GM21447 (cell line): ENCODE measurements around the gene MFAP4.

ENCODE experiments used
- ATAC-seq: cut with Tn5 transposase; IDR thresholded peaks from one replicate; pipeline ENCODE4 v1.9.1; 2021; ENCODE audit not compliant: unreplicated experiment

MFAP4 gene, protein sequence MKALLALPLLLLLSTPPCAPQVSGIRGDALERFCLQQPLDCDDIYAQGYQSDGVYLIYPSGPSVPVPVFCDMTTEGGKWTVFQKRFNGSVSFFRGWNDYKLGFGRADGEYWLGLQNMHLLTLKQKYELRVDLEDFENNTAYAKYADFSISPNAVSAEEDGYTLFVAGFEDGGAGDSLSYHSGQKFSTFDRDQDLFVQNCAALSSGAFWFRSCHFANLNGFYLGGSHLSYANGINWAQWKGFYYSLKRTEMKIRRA

DNA sequence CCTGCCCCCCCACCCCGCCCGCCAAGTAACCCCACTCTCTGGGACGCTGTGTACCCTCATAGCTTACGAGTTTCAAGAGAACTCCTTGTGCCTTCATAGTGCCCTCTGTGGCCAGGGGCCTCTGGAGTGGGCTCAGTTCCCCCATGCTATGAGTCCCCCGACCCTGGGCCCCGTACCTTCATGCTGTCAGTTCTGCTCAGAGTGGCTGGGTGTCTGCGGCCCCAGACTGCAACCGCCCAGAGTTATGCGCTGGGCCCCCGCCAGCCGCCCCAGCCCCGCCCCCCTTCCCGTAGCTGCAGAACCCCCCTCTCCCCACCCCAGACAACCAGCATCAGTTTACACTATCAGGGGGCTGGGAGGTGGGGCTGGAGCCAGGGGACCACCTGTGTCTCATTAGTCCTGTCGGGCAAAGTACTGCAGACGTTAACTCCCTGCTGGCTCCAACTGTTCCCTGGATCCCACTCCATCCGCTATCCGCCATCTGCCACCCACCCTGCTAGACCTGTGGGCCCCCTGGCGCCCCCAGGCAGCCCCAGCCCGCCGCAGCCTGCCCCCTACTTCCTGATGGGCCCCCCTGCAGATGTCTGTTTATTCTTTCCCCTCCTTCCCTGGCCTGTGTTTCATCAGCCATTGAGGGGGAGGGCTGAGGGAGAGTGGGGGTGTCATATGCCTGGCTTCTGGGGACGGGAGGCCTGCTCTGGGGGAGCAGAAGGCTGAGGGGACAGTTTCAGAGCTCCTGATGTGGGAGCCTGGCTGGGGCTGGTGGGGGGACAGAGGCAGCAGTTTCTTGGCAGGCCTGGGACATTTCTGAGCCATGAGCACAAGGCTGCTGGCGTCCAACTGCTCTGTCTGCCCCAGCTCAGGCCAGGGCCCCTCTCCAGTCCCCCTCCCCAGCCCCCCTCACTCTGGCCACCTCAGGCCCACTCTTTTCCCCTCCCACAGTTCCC is at the start of gene MFAP4:
MFAP4 (minus strand) TSS at position 217 of the 947 bp plus-strand sequence; CDS start at position 182, 35 bp downstream.
- ATAC-seq: no peak

DNA sequence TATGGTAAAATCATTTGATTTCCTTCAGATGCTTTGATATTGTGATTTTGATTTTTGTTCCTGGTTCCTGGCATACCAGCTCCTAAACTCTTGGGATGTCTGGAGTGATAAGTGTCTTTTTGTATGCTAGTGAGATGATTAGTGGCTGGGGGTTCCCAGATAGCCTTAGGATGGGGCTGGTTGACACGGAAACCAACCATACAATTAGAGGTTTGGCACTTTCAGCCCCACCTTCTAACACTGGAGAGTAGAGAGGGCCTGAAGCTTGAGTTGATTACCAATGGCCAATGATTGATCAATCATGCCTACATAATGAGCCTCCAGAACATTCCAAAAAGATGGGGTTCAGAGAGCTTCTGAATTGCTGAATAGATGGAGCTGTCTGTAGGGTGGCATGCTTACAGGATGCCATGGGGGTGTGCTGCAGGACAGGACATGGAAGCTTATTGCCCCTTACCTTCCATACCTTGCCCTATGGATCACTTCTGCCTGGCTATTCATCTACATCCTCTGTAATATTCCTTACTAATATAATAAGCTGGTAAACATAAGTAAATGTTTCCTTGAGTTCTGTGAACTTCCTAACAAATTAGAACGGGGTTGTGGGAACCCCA is 46.8 kb upstream of the MFAP4 start:
- no peak for ATAC-seq

DNA sequence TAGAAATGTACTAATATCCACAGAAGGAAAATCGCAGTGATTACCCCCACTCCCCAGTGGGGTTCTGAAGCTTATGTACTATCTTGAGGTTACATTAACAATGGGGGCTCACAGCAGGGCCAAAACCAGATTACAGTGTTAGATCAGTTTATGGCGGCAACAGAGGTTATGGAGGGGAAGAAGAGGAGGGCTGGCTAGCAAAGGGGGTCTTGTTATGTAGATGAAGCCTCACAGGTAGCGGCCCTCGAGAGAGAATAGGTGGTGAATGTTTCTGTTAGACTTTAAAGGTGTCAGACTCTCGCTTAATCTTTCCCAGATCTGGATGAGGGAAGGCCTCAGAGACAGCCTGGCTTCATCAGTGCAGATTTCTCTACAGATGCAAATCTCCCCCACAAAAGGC is 46.3 kb upstream of the MFAP4 start:
- no peak for ATAC-seq

DNA sequence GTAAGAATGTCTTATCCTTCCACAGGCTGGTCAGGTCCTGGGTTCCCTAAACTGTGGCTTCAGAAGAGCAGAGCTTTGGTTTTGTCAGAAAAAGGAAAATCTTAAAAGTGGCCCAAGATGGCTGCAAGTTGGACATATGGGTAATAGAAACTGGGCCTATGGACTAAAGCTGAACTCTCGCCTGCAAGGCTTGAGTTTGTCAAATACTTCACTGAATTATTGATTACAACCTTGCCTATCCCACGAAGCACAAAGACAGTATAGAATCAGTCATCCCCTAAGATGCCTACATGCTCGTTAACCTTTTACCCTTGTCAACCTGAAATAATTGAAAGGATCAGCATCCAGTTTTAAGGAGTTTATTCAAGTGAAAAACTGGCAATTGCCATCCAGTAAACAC is 44.7 kb upstream of the MFAP4 start:
- no peak for ATAC-seq

DNA sequence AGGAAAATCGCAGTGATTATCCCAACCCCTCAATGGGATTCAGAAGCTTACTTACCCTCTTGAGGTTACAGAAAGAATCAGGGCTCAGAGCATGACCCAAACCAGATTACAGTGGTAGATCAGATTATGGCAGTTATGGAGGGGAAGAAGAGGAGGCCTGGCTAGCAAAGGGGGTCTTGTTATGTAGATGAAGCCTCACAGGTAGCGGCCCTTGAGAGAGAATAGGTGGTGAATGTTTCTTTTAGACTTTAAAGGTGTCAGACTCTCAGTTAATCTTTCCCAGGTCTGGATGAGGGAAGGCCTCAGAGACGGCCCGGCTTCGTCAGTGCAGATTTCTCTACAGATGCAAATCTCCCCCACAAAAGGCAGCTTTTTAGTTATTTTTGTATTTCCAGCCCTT is 39.6 kb upstream of the MFAP4 start:
- no peak for ATAC-seq

DNA sequence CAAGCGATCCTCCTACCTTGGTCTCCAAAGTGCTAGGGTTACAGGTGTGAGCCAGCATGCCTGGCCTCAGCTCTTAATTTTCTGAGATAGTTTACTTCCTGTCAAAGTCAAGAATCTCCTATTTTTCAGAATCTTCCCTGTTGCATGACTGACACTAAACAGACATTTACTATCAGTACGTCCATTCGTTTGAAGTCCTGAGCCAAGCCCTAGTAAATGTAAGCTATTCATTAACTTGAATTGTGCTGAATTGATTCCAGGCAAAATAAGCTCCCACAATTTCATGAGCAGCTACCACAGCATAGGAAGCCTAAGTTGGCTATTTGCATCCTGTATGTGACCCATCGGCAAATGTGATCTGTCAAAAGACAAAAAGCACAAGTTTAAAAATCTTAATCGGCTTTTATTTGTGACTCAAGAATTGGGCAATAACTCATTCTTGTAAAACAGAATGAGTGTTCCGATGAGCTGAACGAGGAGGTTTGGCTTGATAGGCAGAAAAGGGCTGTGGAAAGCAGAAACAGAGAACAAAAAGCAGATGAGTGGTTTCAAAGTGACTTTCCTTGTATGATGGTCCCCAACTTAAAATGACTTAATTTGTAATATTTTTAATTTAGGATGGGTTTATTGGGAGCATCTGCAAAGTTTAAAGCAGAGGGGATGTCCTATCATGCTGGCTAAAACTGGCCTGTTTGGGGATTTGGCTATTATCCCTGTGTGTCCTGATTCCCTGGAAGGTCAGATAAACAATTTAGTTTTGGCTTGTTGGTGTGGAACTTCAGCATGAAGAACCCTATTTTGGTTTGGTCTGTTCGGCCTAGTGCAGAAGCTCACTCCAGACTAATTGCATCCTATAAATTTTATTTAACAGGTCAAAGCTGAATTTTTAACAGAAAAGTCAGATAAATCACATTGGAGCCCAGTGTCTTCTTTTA is 38.2 kb upstream of the MFAP4 start:
- no peak for ATAC-seq

DNA sequence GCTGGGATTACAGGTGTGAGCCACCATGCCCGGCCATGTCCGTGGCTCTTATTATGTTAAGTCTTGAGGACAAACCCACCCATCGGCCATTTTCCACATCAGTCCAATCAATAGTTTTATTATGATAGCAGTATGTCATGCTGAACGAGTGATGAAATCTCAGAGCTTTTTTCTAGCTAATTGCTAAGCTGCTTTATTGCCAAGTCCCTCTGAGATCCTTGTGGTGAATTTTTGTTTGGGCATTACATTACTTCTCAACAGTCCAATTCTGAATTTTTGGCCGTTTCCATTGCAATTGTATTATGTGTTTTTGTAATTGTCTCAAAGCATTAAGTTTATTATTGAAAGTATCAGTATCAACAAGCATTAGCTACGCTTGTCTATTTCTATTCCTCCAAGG is 34.9 kb upstream of the MFAP4 start:
- ATAC-seq: no peak

DNA sequence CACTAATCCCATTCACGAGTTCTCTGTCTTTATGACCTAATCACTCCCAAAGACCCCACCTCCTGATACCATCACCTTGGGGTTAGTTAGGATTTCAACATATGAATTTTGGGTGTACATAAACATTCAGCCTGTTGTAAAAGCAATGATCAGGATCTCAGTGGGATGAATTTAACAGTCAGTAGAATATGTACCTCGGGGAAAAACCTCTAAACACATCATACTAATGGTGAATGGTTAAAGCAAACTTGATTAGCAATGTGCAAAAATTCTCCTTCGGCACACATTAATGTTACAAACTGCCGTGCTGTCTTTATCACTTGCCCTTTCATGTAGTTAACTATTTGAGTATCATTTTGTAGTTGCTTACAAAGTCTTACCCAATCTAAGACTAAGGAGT is 34.2 kb upstream of the MFAP4 start:
- no peak for ATAC-seq

DNA sequence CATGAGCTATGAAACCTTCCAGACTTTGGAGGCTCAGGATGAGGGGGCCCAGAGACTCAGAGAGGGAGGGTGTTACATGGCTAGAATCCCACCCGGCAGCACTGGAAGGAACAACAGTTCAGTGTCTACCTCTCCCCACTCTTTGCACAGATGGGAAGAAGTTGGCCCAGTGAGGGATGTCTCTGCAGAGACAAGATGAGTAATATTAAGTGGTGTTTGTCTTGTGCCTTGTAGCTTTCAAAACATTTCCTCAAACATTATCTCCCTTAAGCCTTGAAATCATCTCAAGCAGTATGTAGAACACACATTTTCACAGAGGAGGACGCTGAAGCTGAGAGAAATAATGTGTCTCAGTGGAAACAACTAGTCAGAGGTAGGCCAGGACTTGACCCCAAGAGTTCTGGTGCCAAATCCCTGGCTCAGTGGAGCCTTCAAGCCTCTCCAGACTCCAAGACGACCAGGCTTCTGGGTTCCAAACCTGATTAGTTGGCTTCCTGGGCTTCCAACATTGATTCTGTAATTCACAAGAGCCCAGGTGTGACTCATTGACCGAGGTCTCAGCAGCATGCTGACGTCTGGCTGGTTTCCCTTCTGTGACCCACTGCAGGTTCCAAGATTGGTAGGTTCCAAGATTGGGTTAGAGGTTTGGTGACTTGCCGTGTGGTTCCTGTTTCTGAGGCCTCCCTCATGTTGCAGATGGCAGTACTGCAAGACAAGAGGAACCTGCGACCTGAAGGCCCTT is 31.4 kb upstream of the MFAP4 start:
- ATAC-seq: no peak

DNA sequence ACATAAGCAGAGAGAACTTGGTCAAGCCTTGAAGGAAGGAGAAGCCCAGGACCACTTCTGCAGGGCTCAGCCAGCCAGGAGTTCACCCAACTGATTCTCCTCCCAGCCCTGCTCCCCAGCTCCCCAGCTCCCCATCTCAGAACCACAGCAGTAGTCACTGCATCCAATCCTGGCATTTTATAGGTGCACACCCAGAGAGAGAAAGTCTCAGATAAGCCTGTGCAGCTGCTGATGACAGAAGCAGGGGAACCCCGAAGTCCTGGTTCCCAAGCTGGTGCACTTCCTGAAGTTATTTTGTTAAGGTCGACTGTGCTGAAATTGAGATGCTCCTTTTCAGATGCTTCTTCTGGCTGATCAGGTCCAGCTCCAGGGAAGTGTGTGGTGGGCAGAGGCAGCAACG is 30.6 kb upstream of the MFAP4 start:
- ATAC-seq: no peak

DNA sequence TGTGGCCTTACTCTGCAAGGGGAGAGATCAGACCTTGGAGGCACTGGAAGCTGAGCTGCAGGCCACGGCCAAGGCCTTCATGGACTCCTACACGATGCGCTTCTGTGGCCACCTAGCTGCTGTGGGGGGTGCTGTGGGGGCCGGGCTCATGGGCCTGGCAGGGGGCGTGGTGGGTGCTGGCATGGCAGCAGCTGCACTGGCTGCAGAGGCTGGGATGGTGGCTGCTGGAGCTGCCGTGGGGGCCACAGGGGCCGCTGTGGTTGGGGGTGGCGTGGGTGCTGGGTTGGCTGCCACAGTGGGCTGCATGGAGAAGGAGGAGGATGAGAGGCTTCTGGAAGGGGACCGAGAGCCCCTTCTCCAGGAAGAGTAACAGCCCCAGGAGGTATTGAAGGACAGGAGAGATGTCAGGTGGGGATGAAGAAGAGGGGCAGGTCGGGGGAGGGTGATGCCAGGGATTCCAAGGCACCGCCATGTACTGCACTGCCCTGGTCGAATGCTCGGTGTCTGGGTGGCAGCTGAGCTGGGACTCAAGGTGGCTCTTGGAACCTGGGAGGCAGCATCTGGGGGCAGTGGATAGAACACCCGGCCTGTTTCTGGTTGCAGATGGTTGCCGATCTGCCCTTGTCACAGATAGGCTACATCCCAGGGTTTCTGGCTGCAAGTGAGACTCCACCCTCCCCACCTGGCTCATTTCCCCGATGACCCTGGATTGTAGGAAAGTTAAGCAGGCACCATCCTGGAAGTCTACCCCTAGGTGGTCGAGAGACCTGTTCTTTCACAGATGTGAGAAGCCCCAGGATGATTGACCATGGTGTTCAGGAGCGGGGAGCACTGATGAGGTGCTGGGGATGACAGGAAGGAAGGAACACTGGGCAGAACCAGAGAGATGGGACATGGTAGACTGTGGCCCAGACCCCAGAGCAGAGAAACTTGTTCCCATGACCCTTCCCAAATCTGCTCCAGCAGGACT is 29.1 kb upstream of the MFAP4 start:
- ATAC-seq: no peak

DNA sequence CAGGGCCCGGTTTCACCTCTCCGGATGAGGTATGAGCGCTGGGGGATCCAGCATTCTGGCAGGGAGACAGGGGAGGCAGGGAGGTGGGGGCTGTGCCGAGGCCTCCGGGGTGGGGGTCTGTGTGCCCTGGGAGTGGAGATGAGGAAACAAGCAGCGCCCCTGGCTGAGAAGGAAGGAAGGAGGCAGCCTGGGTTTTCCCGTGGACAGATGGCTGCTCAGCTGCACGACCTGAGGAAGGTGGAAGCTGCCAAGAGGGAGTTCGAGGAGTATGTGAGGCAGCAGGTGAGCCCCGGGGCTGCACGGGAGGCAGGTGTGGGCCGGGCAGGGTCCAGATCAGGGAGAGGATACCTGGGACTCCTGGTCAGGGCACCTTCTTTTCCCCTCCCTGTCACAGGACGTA is 28.3 kb upstream of the MFAP4 start:
- no peak for ATAC-seq

DNA sequence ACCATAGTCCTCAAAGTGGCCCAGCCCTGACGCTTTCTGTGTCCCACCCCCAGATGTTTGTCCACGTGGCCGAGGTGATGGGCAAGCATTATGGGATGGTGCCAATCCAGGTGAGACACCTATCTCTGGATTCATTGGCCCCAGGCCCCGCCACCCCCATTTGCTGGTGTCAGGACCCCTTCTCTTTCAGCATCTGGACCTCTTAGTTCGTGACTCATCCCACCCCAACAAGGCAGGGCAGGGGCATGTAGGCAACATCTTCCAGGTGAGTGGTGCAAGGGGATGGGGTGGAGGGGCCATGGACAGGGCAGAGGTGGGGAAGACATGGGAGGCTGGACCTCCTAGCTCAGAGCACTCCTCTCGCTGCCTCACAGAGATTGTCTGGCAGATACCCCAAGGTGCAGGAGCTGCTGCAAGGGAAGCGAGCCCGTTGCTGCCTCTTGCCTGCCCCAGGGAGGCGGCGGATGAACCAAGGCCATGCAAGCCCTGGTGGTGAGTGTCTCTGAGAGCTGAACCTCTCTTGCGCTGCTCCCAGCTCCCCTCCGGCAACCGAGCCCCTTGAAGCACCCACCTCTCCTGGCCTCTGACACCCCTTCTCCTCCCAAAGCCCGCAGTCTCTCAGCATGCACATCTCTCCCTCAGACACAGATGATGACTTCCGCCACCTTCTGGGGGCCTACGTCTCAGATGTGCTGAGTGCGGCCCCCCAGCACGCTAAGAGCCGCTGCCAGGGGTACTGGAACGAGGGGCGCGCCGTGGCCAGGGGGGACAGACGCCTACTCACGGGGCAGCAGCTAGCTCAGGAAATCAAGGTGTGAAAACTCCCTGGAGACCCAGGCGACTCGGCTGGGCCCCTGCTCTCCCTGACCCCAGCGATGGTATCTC is 27.6 kb upstream of the MFAP4 start:
- no peak for ATAC-seq

DNA sequence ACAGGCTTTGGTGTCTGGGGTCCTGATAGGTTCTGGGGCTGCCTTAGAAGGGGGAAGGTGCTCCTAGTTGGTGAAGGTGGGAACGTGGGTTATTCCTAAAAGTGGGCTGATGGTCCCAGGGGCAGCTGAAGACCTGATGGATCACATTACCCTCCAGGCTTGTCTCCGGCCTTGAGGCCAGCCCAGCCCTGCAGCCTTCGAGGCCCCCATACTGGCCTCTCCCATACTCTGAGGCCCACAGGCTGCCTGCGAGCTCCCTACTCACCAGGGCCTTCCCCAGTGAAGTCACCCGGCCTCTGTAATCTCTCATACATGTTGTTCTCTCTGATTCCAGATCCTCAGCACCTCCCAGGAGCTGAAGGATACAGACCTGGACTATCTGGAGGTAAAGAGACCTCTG is 26.8 kb upstream of the MFAP4 start:
- ATAC-seq: no peak

DNA sequence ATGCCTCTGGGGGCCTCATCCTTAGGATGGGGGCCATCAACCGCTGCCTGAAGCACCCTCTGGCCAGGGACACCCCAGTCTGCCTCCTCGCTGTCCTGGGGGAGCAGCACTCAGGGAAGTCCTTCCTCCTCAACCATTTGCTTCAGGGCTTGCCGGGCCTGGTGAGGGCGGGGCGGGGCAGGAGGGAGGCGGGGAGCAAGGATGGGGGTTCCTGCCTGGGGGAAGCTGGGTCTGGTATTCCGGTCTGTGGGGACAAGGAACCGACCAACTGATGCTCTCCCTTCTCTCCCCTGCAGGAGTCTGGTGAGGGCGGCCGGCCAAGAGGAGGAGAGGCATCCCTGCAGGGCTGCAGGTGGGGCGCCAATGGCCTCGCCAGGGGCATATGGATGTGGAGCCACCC is 26.0 kb upstream of the MFAP4 start:
- ATAC-seq: no peak

DNA sequence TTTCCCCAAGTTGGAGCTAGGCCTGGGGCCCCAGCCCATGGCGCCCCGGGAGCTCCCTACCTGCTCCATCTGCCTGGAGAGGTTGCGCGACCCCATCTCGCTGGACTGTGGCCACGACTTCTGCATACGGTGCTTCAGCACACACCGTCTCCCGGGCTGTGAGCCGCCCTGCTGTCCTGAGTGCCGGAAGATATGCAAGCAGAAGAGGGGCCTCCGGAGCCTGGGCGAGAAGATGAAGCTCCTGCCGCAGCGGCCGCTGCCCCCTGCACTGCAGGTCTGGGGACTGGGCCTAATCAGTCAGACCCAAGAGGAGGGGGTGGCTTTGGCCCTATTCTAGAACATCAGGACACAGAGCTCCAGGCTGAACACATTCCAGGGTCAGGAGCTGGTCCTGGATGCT is 25.5 kb upstream of the MFAP4 start:
- ATAC-seq: no peak

DNA sequence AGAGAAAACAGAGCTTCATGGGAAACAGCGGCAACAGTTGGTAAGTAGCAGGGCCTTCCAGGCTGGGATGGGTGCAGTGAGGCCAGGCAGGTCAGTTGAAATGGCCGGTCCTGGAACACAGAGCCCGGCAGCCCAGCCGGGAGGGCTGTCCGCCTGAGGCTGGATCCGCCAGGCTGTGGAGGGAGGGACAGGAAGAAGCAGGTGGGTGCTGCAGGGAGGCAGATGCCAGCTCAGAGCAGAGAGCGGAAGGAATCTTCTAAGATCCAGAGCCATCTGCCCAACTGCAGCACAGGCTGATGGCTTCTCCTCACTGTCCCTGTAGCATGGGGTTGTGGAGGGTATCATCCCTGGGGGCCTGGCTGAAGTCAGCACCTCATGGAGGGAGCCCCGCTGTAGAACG is 24.6 kb upstream of the MFAP4 start:
- ATAC-seq: no peak
